Left lung (tissue), 10 donors: Measurements from ENCODE around the gene IGSF21. TPM values are rescaled to one million over a fixed set of nuclear protein-coding genes. Genes with fewer than 3 reads are reported as not detected.

Experiments
- ATAC-seq: fragments of 200-7000 bp; cut with Tn5 transposase; one replicate; pipeline ENCODE4 v1.9.1; 2020; ENCODE audit warnings: moderate library complexity
- DNase-seq, 4 donors: peaks; one replicate each; pipeline ENCODE4 v3.0.0-alpha.2; 2013 to 2020
- H3K27ac ChIP-seq, 2 donors: fragments of 200-600 bp; sonication (generic) in 1 of 2; one replicate each; pipeline versions ENCODE4 v1.5.0 to v1.8.0; 2020 to 2021
- H3K27me3 ChIP-seq, 2 donors: fragments of 200-600 bp; sonication (generic) in 1 of 2; one replicate each; pipeline versions ENCODE4 v1.5.0 to v1.8.0; 2020 to 2021
- H3K36me3 ChIP-seq, 2 donors: fragments of 200-600 bp; sonication (generic) in 1 of 2; one replicate each; pipeline versions ENCODE4 v1.5.0 to v1.8.0; 2020 to 2021
- H3K4me1 ChIP-seq, 2 donors: fragments of 200-600 bp; one replicate each; pipeline ENCODE4 v1.8.0; 2021
- H3K4me3 ChIP-seq, 2 donors: fragments of 200-600 bp; sonication (generic) in 1 of 2; one replicate each; pipeline versions ENCODE4 v1.5.0 to v1.8.0; 2020 to 2021; ENCODE audit warnings: mild to moderate bottlenecking in 1 of 2
- H3K9me3 ChIP-seq, 2 donors: fragments of 200-600 bp; sonication (generic) in 1 of 2; one replicate each; pipeline versions ENCODE4 v1.5.0 to v1.8.0; 2020 to 2021
- intact Hi-C, 2 donors: fragments of 100-400 bp; cut with DNase I; formaldehyde crosslinking; loops; one replicate each; pipeline versions ENCODE4 v1.11.2 to v1.14.2; 2022
- polyA plus RNA-seq, 6 donors: library from polyadenylated mRNA; unstranded; fragments of 120-200 nt; gene quantifications; one replicate each; pipeline ENCODE4 v1.2.1, GENCODE V29; 2013; ENCODE audit not compliant: insufficient read length in 6 of 6
- total RNA-seq, 2 donors: library from RNA; stranded (reverse); fragmentation: NEBNext Ultra II Directional; extraction: Animal tissue kit (Norgen Biotek cat#: 25700); gene quantifications; one replicate each; pipeline ENCODE4 v1.2.1, GENCODE V29; 2021
- TF ChIP-seq, protein P1 (sequence below), 2 donors: fragments of 200-600 bp; sonication (generic) in 1 of 2; IDR thresholded peaks; one replicate each; pipeline versions ENCODE4 v1.5.0 to v1.8.0; 2021; ENCODE audit warnings: antibody characterized with exemption in 2 of 2
- donor health status: DM: no; HTN: yes; CAD: no.
- donor health status: DM: no; HTN: no; CAD: no.

IGSF21 gene
- total and polyA plus RNA-seq, 8 donors, result 0.14 to 1.2 (median 0.25) TPM; not detected in 2

DNA sequence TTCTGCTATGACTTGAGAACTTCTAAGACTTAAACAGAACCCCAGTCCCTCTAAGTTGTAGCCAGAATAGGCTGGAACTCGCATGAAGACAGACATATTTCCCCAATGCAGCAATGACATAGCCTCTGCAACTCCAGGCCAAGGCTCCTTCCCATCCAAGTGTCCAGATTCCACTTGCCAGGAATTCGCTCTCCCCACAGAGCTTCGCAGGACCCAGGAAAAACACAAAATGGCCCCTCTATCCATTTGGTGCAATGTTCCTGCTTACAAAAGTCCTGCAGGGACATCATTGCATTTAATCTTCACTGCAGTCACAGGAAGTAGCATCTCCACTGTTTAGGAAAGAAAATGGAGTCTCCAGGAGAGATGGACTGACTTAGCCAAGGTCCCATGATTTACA, 225.6 kb downstream of the IGSF21 start:
- no peak overlapping the region for H3K4me3 ChIP-seq
- no peak overlapping the region for H3K27ac ChIP-seq
- DNase-seq, result no peak
- H3K4me1 ChIP-seq, result no peaks in the 10 kb centered on the region
- H3K36me3 ChIP-seq, result no peaks in the 10 kb centered on the region
- ATAC-seq, result no peak
- no peaks in the 10 kb centered on the region for H3K9me3 ChIP-seq
- TF ChIP-seq, protein P1, sequence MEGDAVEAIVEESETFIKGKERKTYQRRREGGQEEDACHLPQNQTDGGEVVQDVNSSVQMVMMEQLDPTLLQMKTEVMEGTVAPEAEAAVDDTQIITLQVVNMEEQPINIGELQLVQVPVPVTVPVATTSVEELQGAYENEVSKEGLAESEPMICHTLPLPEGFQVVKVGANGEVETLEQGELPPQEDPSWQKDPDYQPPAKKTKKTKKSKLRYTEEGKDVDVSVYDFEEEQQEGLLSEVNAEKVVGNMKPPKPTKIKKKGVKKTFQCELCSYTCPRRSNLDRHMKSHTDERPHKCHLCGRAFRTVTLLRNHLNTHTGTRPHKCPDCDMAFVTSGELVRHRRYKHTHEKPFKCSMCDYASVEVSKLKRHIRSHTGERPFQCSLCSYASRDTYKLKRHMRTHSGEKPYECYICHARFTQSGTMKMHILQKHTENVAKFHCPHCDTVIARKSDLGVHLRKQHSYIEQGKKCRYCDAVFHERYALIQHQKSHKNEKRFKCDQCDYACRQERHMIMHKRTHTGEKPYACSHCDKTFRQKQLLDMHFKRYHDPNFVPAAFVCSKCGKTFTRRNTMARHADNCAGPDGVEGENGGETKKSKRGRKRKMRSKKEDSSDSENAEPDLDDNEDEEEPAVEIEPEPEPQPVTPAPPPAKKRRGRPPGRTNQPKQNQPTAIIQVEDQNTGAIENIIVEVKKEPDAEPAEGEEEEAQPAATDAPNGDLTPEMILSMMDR (IDR thresholded peaks at IDR 0.05), result no peak
- intact Hi-C loops, result no loop called here
- peaks cover 0 to 35% of the 10 kb centered on the region in 2 donors for H3K27me3 ChIP-seq

DNA sequence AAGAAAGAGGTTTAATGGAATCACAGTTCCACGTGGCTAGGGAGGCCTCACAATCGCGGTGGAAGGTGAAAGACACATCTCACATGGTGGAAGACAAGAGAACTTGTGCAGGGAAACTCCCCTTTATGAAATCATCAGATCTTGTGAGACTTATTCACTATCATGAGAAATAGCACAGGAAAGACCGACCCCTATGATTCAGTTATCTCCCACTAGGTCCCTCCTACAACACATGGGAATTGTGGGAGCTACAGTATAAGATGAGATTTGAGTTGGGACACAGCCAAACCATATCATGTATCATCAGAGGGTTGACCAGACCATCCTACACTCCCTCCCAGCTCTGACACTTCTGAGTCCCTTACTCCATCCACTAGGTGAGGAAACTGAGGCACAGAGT, 229.2 kb downstream of the IGSF21 start:
- intact Hi-C loops, result no loop called here
- H3K9me3 ChIP-seq, result no peaks in the 10 kb centered on the region
- H3K4me3 ChIP-seq, result no peak overlapping the region
- ATAC-seq (no peak), DNase-seq (no peak)
- no peaks in the 10 kb centered on the region for H3K4me1 ChIP-seq
- no peak overlapping the region for H3K27ac ChIP-seq
- peaks cover 0 to 33% of the 10 kb centered on the region in 2 donors for H3K27me3 ChIP-seq
- no peaks in the 10 kb centered on the region for H3K36me3 ChIP-seq
- TF ChIP-seq, protein P1 (IDR thresholded peaks at IDR 0.05), result no peak

DNA sequence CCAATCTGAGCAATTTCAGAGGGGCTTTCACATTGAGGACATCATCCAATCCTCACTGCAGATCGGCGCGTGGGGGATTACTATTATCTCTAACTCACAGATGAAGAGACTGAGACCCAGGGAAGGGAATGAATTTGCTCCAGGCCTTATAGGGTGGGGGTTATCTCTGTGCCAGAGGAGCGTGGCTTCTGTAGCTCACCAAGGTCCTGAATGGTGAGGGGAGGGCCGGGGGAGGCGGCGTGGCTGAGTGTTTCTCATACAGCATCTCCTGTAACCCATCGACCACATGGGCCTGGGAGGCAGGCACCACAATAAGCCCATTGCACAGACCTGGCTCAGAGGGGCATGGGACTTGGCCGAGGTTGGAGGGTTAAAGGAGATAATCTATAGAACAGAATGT, 230.2 kb downstream of the IGSF21 start:
- Histone ChIP-seq H3K36me3 (no peaks in the 10 kb centered on the region), H3K27me3 (peaks cover 0 to 26% of the 10 kb centered on the region in 2 donors), H3K4me3 (no peak overlapping the region), H3K9me3 (no peaks in the 10 kb centered on the region), H3K4me1 (no peaks in the 10 kb centered on the region), H3K27ac (no peak overlapping the region)
- ATAC-seq (no peak), DNase-seq (no peak)
- TF ChIP-seq, protein P1 (IDR thresholded peaks at IDR 0.05), result no peak
- intact Hi-C loops, result no loop called here

DNA sequence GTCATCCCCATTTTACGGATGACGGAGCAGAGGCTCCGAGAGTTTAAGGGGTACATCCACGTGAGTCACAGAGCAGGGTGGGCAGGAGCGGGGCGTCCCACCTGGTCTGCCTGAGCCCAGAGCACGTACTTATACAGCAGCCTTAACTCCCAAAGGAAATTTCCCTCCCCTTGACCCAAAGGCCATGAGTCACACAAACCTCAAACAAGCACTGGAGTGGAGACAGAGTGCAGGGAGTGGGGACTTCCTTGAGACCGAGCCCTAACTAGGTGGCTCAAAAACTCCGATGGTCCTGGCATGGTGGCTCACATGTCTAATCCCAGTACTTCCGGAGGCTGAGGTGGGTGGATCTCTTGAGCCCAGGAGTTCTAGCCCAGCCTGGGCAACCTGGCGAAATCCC, 231.6 kb downstream of the IGSF21 start:
- Histone ChIP-seq H3K36me3 (no peaks in the 10 kb centered on the region), H3K4me3 (no peak overlapping the region), H3K27ac (no peak overlapping the region), H3K9me3 (no peaks in the 10 kb centered on the region), H3K27me3 (peaks cover 0 to 12% of the 10 kb centered on the region in 2 donors), H3K4me1 (no peaks in the 10 kb centered on the region)
- ATAC-seq (peak; percentile 32), DNase-seq (no peak)
- TF ChIP-seq, protein P1 (IDR thresholded peaks at IDR 0.05), result no peak
- intact Hi-C loops, result no loop called here

DNA sequence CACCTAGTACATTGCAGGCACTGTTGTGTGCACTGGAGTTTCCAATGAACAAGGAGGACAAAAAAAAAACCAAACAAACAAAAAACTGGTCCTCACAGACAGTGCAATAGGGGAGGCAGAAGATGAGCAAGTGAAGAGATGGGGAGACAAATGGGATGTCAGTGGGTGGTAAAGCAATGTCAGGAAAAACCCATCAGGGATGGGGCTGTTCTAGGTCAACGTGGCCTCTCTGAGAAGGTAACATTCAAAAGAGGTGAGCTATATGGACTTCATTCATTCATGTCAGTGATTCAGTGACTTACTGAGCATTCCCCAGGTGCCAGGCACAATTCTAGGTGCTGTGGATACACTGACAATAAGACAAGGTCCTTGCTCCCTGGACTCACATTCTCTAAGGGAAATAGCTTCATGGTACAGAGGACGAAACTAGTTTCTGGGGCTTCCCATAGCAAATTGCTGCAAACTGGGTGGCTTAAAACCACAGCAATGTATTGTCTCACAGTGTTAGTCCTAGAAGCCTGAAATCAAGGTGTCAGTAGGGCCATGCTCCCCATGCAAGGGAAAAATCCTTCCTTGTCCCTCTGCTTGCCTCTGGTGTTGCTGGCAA, 232.7 kb downstream of the IGSF21 start:
- Histone ChIP-seq H3K27me3 (peaks cover 0 to under 1% of the 10 kb centered on the region in 2 donors), H3K4me3 (no peak overlapping the region), H3K27ac (no peak overlapping the region), H3K36me3 (no peaks in the 10 kb centered on the region), H3K9me3 (no peaks in the 10 kb centered on the region), H3K4me1 (no peaks in the 10 kb centered on the region)
- no peak for DNase-seq
- TF ChIP-seq, protein P1 (IDR thresholded peaks at IDR 0.05), result no peak
- intact Hi-C loops, result no loop called here
- ATAC-seq, result no peak
